OCI-LY7 (cell line): Measurements from ENCODE around the gene GMDS. TPM values are rescaled to one million over a fixed set of nuclear protein-coding genes. Genes with fewer than 3 reads are reported as not detected.

Experiments used
- BruUV-seq: library from RNA; stranded (reverse); fragments of 400-500 nt; replicated peaks from 2 replicates; lab custom pipeline; 2021; lab: Mats Ljungman, UMichigan
- CTCF ChIA-PET: fragments of 300-600 bp; sonication (Branson Sonifier 250); formaldehyde crosslinking; loops from one replicate; lab custom pipeline; 2022; ENCODE audit warnings: antibody characterized with exemption; ENCODE audit not compliant: unreplicated experiment; lab: Charles Lee
- POLR2A ChIA-PET: fragments of 300-600 bp; sonication (Branson Sonifier 250); formaldehyde crosslinking; loops from one replicate; lab custom pipeline; 2022; ENCODE audit warnings: antibody characterized with exemption; lab: Charles Lee
- DNase-seq: peaks from one replicate; pipeline ENCODE4 v3.0.0-alpha.2; 2015; ENCODE audit warnings: low spot score
- H2AFZ ChIP-seq: fragments of 200-600 bp; sonication (generic), shearing (Covaris generic); 2 replicates; pipeline ENCODE4 v1.6.1; 2014; ENCODE audit warnings: mild to moderate bottlenecking, antibody characterized with exemption, low read length, moderate library complexity
- H3K27ac ChIP-seq: fragments of 200-600 bp; sonication (generic); 2 replicates; pipeline ENCODE4 v1.5.1; 2014; ENCODE audit warnings: mixed run types, low read depth, mild to moderate bottlenecking, moderate library complexity, low read length, inconsistent platforms; ENCODE audit not compliant: poor library complexity, severe bottlenecking
- H3K36me3 ChIP-seq: fragments of 200-600 bp; sonication (generic); 2 replicates; pipeline ENCODE4 v1.6.1; 2014; ENCODE audit warnings: mild to moderate bottlenecking, antibody characterized with exemption, low read length, moderate library complexity, mixed read lengths; ENCODE audit not compliant: insufficient read depth
- H3K4me1 ChIP-seq: fragments of 200-600 bp; sonication (generic); 2 replicates; pipeline ENCODE4 v1.5.1; 2014; ENCODE audit warnings: mild to moderate bottlenecking, low read length; ENCODE audit not compliant: insufficient read depth, poor library complexity, severe bottlenecking
- H3K4me2 ChIP-seq: fragments of 200-600 bp; sonication (generic); 2 replicates; pipeline ENCODE4 v1.6.1; 2014; ENCODE audit warnings: mild to moderate bottlenecking, low read length
- H3K4me3 ChIP-seq: fragments of 200-600 bp; sonication (generic); 2 replicates; pipeline ENCODE4 v1.5.1; 2014; ENCODE audit warnings: mild to moderate bottlenecking, low read depth, low read length; ENCODE audit not compliant: poor library complexity, severe bottlenecking
- H3K79me2 ChIP-seq: fragments of 200-600 bp; sonication (generic); 2 replicates; pipeline ENCODE4 v1.6.1; 2016; ENCODE audit warnings: low read depth, mild to moderate bottlenecking, low read length, moderate library complexity, mixed read lengths; ENCODE audit not compliant: insufficient read depth
- H3K9me2 ChIP-seq: fragments of 200-600 bp; sonication (generic); 2 replicates; pipeline ENCODE4 v1.6.1; 2016; ENCODE audit warnings: mild to moderate bottlenecking, low read length, mixed read lengths; ENCODE audit not compliant: insufficient read depth
- H3K9me3 ChIP-seq: fragments of 200-600 bp; sonication (generic); 2 replicates; pipeline ENCODE4 v1.6.1; 2014; ENCODE audit warnings: mild to moderate bottlenecking, mixed run types, low read length, mixed read lengths
- H4K20me1 ChIP-seq: fragments of 200-600 bp; sonication (generic); 2 replicates; pipeline ENCODE4 v1.6.1; 2014; ENCODE audit warnings: mild to moderate bottlenecking, antibody characterized with exemption, low read length, moderate library complexity, mixed read lengths; ENCODE audit not compliant: insufficient read depth
- EZH2phosphoT487 ChIP-seq: fragments of 200-600 bp; sonication (generic); IDR thresholded peaks from 2 replicates; pipeline ENCODE4 v1.6.1; 2018; ENCODE audit warnings: low read depth, borderline replicate concordance, mild to moderate bottlenecking, mixed run types, antibody characterized with exemption, low read length, moderate library complexity, mixed read lengths
- intact Hi-C: fragments of 100-400 bp; cut with micrococcal nuclease; formaldehyde crosslinking; loops from one replicate; pipeline ENCODE4 v1.10.0; 2022; ENCODE audit not compliant: unreplicated experiment
- total RNA-seq, 2 experiments: library from RNA; depleted of rRNA in 1 of 2; stranded (reverse); fragments of >200 nt in 1 of 2; shearing (Covaris generic) in 1 of 2; gene quantifications; 2 replicates each; pipeline ENCODE4 v1.2.3, GENCODE V29; 2014 to 2022
- TF ChIP-seq, protein P1 (sequence below): fragments of 200-600 bp; sonication (generic); conservative IDR thresholded peaks from 2 replicates; pipeline ENCODE4 v1.5.1; 2014; ENCODE audit warnings: mild to moderate bottlenecking, antibody characterized with exemption, low read length, moderate library complexity, mixed read lengths

Gene GMDS
- total RNA-seq, 2 experiments from 2014 or later: 9.9 to 26.8 TPM

- no peaks in the 10 kb centered on the region for H3K9me2 ChIP-seq
- peaks cover 4% of the 10 kb centered on the region for H3K4me1 ChIP-seq
- H3K4me2 ChIP-seq: no peak overlapping the region
- no peak overlapping the region for H3K4me3 ChIP-seq
- H4K20me1 ChIP-seq: no peaks in the 10 kb centered on the region
- DNase-seq: no peak
- H2AFZ ChIP-seq: no peak overlapping the region
- no peaks in the 10 kb centered on the region for H3K36me3 ChIP-seq
- intact Hi-C loops: no loop called here
- CTCF ChIA-PET: no interaction called here
- no peaks in the 10 kb centered on the region for H3K9me3 ChIP-seq
- no peak overlapping the region for H3K27ac ChIP-seq
- no peaks in the 10 kb centered on the region for H3K79me2 ChIP-seq
- no TSS peak for BruUV-seq
- TF ChIP-seq, protein P1, sequence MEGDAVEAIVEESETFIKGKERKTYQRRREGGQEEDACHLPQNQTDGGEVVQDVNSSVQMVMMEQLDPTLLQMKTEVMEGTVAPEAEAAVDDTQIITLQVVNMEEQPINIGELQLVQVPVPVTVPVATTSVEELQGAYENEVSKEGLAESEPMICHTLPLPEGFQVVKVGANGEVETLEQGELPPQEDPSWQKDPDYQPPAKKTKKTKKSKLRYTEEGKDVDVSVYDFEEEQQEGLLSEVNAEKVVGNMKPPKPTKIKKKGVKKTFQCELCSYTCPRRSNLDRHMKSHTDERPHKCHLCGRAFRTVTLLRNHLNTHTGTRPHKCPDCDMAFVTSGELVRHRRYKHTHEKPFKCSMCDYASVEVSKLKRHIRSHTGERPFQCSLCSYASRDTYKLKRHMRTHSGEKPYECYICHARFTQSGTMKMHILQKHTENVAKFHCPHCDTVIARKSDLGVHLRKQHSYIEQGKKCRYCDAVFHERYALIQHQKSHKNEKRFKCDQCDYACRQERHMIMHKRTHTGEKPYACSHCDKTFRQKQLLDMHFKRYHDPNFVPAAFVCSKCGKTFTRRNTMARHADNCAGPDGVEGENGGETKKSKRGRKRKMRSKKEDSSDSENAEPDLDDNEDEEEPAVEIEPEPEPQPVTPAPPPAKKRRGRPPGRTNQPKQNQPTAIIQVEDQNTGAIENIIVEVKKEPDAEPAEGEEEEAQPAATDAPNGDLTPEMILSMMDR: no peak
- TF ChIP-seq EZH2phosphoT487: no peak
- POLR2A ChIA-PET: no interaction called here
Measured at GRCh38 chr6:1745814-1746213, 499.6 kb downstream of the GMDS start.

DNA sequence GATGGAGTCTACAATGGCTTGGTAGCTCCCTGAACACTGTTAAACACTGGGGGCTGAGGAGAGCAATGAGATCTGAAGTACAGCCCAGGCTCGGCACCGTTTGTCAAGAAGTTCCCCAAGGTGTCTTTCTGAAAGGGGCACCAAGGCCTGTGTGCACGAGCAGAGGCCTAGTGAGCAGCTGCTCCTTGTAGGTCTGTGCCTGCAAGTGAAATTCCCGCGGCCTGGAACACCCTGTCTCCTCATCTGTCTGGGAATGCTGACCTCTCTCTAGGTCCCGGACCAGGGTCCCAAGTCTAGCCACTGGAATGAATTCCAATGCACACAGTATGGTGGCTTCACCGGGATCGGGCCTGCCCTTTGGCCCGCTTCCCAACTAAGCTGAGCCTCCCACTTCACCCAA is 500.9 kb downstream of the GMDS start:
- no peak for DNase-seq
- no peaks in the 10 kb centered on the region for H4K20me1 ChIP-seq
- ChIA-PET POLR2A (no interaction called here), CTCF (no interaction called here)
- H3K9me3 ChIP-seq: no peaks in the 10 kb centered on the region
- TF ChIP-seq, protein P1: no peak
- TF ChIP-seq EZH2phosphoT487: no peak
- H3K4me3 ChIP-seq: no peak overlapping the region
- H2AFZ ChIP-seq: no peak overlapping the region
- no peak overlapping the region for H3K4me2 ChIP-seq
- no peaks in the 10 kb centered on the region for H3K9me2 ChIP-seq
- H3K36me3 ChIP-seq: no peaks in the 10 kb centered on the region
- intact Hi-C loops: no loop called here
- peaks cover 17% of the 10 kb centered on the region for H3K4me1 ChIP-seq
- no TSS peak for BruUV-seq
- H3K27ac ChIP-seq: no peak overlapping the region
- H3K79me2 ChIP-seq: no peaks in the 10 kb centered on the region

- TF ChIP-seq, protein P1: no peak
- TF ChIP-seq EZH2phosphoT487: no peak
- Histone ChIP-seq H4K20me1 (no peaks in the 10 kb centered on the region), H3K9me3 (no peaks in the 10 kb centered on the region), H2AFZ (no peak overlapping the region), H3K4me3 (peak overlapping the region; percentile 40), H3K79me2 (no peaks in the 10 kb centered on the region), H3K4me1 (peaks cover 61% of the 10 kb centered on the region), H3K36me3 (no peaks in the 10 kb centered on the region), H3K4me2 (peak overlapping the region; percentile 79), H3K9me2 (no peaks in the 10 kb centered on the region), H3K27ac (peak overlapping the region; percentile 48)
- ChIA-PET POLR2A (no interaction called here), CTCF (no interaction called here)
- BruUV-seq: no TSS peak
- peak; percentile 84 for DNase-seq
- intact Hi-C loops: loop anchor here (1.0 to 2.0 kb wide), 2 partner anchors 58 to 75 kb away; no protein-coding TSS in a partner anchor
Measured at GRCh38 chr6:1739680-1740079, 505.7 kb downstream of the GMDS start.
